GM12878 (cell line): ENCODE measurements around the gene NECAB2.

Experiments
- CTCF ChIP-seq, 3 experiments: IDR thresholded peaks in 2 of 3; conservative IDR thresholded peaks in 1 of 3; 2 replicates each; pipeline ENCODE4 v1.5.1; 2011; ENCODE audit warnings: low read depth in 3 of 3, low read length in 3 of 3, mild to moderate bottlenecking in 3 of 3, control low read depth in 2 of 3, moderate library complexity in 2 of 3, inconsistent platforms in 1 of 3, mixed read lengths in 1 of 3; ENCODE audit not compliant: control insufficient read depth in 2 of 3, insufficient read depth in 1 of 3; ENCODE audit errors: extremely low read depth in 1 of 3
- GATAD2B ChIP-seq: fragments of 450-650 bp; conservative IDR thresholded peaks from 2 replicates; pipeline ENCODE4 v1.6.1; 2017; ENCODE audit warnings: low read depth, mild to moderate bottlenecking, moderate library complexity
- MEF2A ChIP-seq: IDR thresholded peaks from 2 replicates; pipeline ENCODE4 v1.6.1; 2011; ENCODE audit warnings: low read depth, mild to moderate bottlenecking, low read length, moderate library complexity; ENCODE audit not compliant: insufficient read depth
- PRDM15 ChIP-seq: fragments of 450-650 bp; formaldehyde crosslinking; IDR thresholded peaks from 2 replicates; pipeline ENCODE4 v1.4.0; 2020; ENCODE audit warnings: mild to moderate bottlenecking, moderate library complexity
- RBBP5 ChIP-seq: fragments of 200-600 bp; sonication (generic); conservative IDR thresholded peaks from 2 replicates; pipeline ENCODE4 v1.6.1; 2016
- REST ChIP-seq: IDR thresholded peaks from 2 replicates; pipeline ENCODE4 v1.6.1; 2012; ENCODE audit warnings: mild to moderate bottlenecking, low read depth, low read length
- SUPT20H ChIP-seq: IDR thresholded peaks from 2 replicates; pipeline ENCODE4 v1.6.1; 2011; ENCODE audit warnings: low read depth, mild to moderate bottlenecking, low read length, moderate library complexity, borderline replicate concordance; ENCODE audit not compliant: control insufficient read depth
- TAF1 ChIP-seq: IDR thresholded peaks from 2 replicates; pipeline ENCODE4 v1.6.1; 2011; ENCODE audit warnings: mild to moderate bottlenecking, low read depth, low read length, borderline replicate concordance
- TARDBP ChIP-seq: IDR thresholded peaks from 2 replicates; pipeline ENCODE4 v1.6.1; 2016; ENCODE audit warnings: borderline replicate concordance
- ZNF217 ChIP-seq: fragments of 450-650 bp; IDR thresholded peaks from 2 replicates; pipeline ENCODE4 v1.6.1; 2017; ENCODE audit warnings: antibody characterized with exemption, mild to moderate bottlenecking

- TF ChIP-seq RBBP5 = no peak
- TF ChIP-seq GATAD2B = no peak
- TF ChIP-seq MEF2A = no peak
- TF ChIP-seq REST = no peak
- no peak for TF ChIP-seq CTCF (IDR thresholded peaks at IDR 0.05 in 2 of 3, conservative IDR thresholded peaks at IDR 0.05 in 1 of 3; ENCODE audit: control insufficient read depth in 2 of 3, extremely low read depth in 1 of 3, insufficient read depth in 1 of 3, low read depth in 3 of 3, low read length in 3 of 3)
- no peak for TF ChIP-seq ZNF217
- no peak for TF ChIP-seq TAF1
- TF ChIP-seq PRDM15 (CRISPR knock-in tag) = no peak
- TF ChIP-seq TARDBP = no peak
- TF ChIP-seq SUPT20H = no peak
Measured at GRCh38 chr16:84042308-84042878, 74.3 kb downstream of the NECAB2 start, which contains the start of gene SLC38A8.
